ENCODE data around the gene TRHDE. TPM values are rescaled to one million over a fixed set of nuclear protein-coding genes. Genes with fewer than 3 reads are reported as not detected.
"Not testable (repeated sequence)": the region's sequence is repeated elsewhere in the genome, so short reads cannot be mapped to it uniquely, and the experiment has no call there.

TRHDE gene
- total RNA-seq, 1 donor from 2014 or later, result 0.51 TPM

DNA sequence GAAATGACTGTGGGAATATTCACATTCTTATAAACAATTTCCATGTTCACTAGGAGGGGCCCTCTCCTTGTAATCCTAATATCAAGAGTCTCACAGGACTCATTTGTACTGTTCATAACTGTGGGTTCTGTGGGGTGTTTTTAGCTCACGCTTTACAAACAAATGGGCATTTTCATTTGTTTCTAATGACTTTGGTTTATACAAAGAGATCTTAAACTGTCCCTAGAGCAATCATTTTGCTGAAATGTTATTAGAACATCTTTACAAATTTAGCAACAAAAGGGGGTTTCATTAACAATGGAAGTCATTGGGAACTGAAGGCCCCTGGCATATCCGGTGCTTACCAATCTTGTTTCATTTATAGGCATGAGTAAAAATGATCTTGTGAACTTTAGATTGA lies 370.5 kb downstream of the TRHDE start:
- Mint-ChIP-seq H3K27ac (ENCODE audit: unreplicated experiment) (no peak overlapping the region), H3K36me3 (ENCODE audit: low read depth) (no peaks in the 10 kb centered on the region), H3K9me3 (no peaks in the 10 kb centered on the region), H3K4me1 (peaks cover 12% of the 10 kb centered on the region), H3K27me3 (ENCODE audit: low read depth) (no peaks in the 10 kb centered on the region), H3K4me3 (no peak overlapping the region)
- TF ChIP-seq, protein P1, sequence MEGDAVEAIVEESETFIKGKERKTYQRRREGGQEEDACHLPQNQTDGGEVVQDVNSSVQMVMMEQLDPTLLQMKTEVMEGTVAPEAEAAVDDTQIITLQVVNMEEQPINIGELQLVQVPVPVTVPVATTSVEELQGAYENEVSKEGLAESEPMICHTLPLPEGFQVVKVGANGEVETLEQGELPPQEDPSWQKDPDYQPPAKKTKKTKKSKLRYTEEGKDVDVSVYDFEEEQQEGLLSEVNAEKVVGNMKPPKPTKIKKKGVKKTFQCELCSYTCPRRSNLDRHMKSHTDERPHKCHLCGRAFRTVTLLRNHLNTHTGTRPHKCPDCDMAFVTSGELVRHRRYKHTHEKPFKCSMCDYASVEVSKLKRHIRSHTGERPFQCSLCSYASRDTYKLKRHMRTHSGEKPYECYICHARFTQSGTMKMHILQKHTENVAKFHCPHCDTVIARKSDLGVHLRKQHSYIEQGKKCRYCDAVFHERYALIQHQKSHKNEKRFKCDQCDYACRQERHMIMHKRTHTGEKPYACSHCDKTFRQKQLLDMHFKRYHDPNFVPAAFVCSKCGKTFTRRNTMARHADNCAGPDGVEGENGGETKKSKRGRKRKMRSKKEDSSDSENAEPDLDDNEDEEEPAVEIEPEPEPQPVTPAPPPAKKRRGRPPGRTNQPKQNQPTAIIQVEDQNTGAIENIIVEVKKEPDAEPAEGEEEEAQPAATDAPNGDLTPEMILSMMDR (conservative IDR thresholded peaks at IDR 0.05), result no peak
- DNase-seq (ENCODE audit: low read depth, low spot score), result no peak

DNA sequence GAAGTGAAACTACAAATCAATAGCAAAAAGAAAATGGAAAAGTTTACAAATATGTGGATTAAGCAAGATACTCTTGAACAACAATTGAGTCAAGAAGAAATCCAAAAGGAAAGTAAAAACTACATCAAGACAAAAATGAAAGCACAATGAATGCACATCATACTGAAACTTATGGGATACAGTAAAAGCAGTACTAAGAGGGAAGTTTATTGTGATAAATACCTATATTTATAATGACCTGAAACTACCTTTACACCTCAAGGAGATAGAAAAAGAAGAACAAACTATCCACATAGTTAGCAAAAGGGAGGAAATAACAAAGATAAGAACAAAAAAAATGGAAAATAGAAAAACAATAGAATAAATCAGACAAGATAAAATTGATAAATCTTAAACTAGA lies 375.0 kb downstream of the TRHDE start:
- no peaks in the 10 kb centered on the region for H3K36me3 Mint-ChIP-seq (ENCODE audit: low read depth)
- H3K4me3 Mint-ChIP-seq, result no peak overlapping the region
- no peak for DNase-seq (ENCODE audit: low read depth, low spot score)
- H3K27me3 Mint-ChIP-seq (ENCODE audit: low read depth), result no peaks in the 10 kb centered on the region
- TF ChIP-seq, protein P1 (conservative IDR thresholded peaks at IDR 0.05), result no peak
- no peak overlapping the region for H3K27ac Mint-ChIP-seq (ENCODE audit: unreplicated experiment)
- peaks cover 7% of the 10 kb centered on the region for H3K4me1 Mint-ChIP-seq
- H3K9me3 Mint-ChIP-seq, result no peaks in the 10 kb centered on the region

DNA sequence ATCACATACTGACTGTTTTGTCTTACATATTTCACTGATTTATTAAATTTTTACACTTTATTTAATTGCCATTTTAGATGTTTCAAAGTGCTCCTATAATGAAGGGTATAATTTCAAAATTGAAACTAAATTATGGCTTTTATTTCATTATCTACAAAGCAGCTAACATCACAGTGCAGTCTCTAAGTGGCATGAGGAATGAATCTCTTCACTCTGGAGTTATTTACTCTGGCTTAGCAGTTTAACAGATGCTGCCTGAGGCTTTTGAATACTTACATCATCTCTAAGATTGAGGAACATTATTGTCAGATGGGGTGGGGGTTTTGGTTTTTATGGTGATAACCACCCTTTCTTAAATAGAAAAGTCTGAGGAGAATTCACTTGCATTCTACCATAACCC lies 386.4 kb downstream of the TRHDE start:
- Mint-ChIP-seq H3K27ac (ENCODE audit: unreplicated experiment) (no peak overlapping the region), H3K4me3 (no peak overlapping the region), H3K36me3 (ENCODE audit: low read depth) (no peaks in the 10 kb centered on the region), H3K9me3 (no peaks in the 10 kb centered on the region), H3K4me1 (no peaks in the 10 kb centered on the region), H3K27me3 (ENCODE audit: low read depth) (no peaks in the 10 kb centered on the region)
- TF ChIP-seq, protein P1 (conservative IDR thresholded peaks at IDR 0.05), result no peak
- DNase-seq (ENCODE audit: low read depth, low spot score), result no peak

DNA sequence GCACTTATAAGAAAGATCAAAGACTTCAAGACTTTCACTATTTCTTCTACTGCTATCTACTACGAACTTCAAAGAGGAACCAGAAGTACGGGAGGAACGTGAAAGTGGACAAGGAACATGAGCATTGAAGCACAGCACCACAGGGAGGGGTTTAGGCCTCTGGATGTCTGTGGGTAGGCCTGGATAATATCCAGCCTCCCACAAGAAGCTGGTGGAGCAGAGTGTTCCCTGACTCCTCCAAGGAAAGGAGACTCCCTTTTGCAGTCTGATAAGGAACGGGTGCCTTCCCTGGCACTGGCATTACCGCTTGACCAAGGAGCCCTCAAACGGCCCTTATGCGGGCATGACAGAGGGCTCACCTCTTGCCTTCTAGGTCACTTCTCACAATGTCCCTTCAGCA lies 388.0 kb downstream of the TRHDE start:
- not testable (repeated sequence) for H3K4me3 Mint-ChIP-seq; H3K27me3 Mint-ChIP-seq (ENCODE audit: low read depth); H3K9me3 Mint-ChIP-seq; H3K4me1 Mint-ChIP-seq; DNase-seq (ENCODE audit: low read depth, low spot score); H3K36me3 Mint-ChIP-seq (ENCODE audit: low read depth); H3K27ac Mint-ChIP-seq (ENCODE audit: unreplicated experiment)

DNA sequence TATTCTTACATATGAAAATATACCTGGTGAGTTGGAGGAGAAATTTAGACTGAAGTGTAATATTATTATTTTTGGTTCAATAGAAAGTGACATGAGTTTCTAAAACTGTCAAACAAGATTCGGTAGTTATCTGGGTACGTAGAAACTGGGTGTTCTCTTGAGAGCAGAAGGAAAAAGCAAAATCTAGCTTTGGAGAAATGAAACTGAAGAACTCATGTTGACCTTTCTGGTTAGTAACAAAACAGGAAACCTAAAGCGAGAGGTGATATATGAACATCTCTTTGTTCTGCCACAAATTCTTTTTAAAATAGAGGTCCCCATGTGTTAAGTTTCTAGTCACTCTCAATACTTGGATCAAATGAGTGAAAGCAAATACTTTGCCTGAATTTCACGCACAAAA lies 401.7 kb downstream of the TRHDE start:
- Mint-ChIP-seq H3K27me3 (ENCODE audit: low read depth) (no peaks in the 10 kb centered on the region), H3K9me3 (no peaks in the 10 kb centered on the region), H3K4me3 (no peak overlapping the region), H3K4me1 (peaks cover 19% of the 10 kb centered on the region), H3K27ac (ENCODE audit: unreplicated experiment) (no peak overlapping the region), H3K36me3 (ENCODE audit: low read depth) (no peaks in the 10 kb centered on the region)
- no peak for DNase-seq (ENCODE audit: low read depth, low spot score)
- TF ChIP-seq, protein P1 (conservative IDR thresholded peaks at IDR 0.05), result no peak

DNA sequence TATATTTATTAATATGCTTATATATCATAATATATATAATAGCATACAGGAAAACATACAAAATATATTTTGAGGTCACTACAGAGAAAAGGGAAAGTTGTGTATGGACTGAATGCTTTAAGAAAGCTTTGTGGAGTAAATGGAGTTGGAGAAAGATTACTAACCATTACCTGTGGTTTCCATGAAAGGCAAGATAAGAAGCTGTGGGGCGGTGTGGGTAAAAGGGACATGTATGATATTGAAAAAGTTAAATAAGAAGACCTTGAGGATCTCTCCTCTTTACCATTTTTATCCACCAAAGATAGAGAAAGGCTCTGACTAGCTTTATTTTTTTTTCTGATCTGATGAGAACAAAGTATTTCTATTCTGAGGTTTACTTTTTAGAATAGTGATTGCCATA lies 404.4 kb downstream of the TRHDE start:
- TF ChIP-seq, protein P1 (conservative IDR thresholded peaks at IDR 0.05), result no peak
- Mint-ChIP-seq H3K4me3 (no peak overlapping the region), H3K9me3 (no peaks in the 10 kb centered on the region), H3K27ac (ENCODE audit: unreplicated experiment) (no peak overlapping the region), H3K27me3 (ENCODE audit: low read depth) (no peaks in the 10 kb centered on the region), H3K36me3 (ENCODE audit: low read depth) (no peaks in the 10 kb centered on the region), H3K4me1 (peaks cover 19% of the 10 kb centered on the region)
- no peak for DNase-seq (ENCODE audit: low read depth, low spot score)

Data from neural crest cell (in vitro differentiated cells).